Ovary (tissue), 9 donors: Measurements from ENCODE around the gene PIK3R6. TPM values are rescaled to one million over a fixed set of nuclear protein-coding genes. Genes with fewer than 3 reads are reported as not detected.

Source experiments
- DNase-seq, 5 donors: peaks; one replicate each; pipeline ENCODE4 v3.0.0-alpha.2; 2019 to 2020
- H3K27ac ChIP-seq, 2 donors: fragments of 200-600 bp; one replicate each; pipeline versions ENCODE4 v1.5.1 to v1.8.0; 2019 to 2022
- H3K27me3 ChIP-seq: fragments of 200-600 bp; one replicate; pipeline ENCODE4 v1.8.0; 2022
- H3K36me3 ChIP-seq: fragments of 200-600 bp; sonication (generic); one replicate; pipeline ENCODE4 v1.5.1; 2019
- H3K4me1 ChIP-seq: one replicate; pipeline ENCODE4 v1.8.1; 2013; ENCODE audit warnings: mild to moderate bottlenecking, moderate library complexity; ENCODE audit not compliant: insufficient read depth
- H3K4me3 ChIP-seq: fragments of 200-600 bp; sonication (generic); one replicate; pipeline ENCODE4 v1.5.1; 2017
- H3K9me3 ChIP-seq, 2 donors: fragments of 200-600 bp in 1 of 2; sonication (generic) in 1 of 2; one replicate each; pipeline versions ENCODE4 v1.5.1 to v1.8.1; 2013 to 2019; ENCODE audit warnings: mild to moderate bottlenecking in 1 of 2, moderate library complexity in 1 of 2
- EP300 ChIP-seq: sonication (generic); formaldehyde crosslinking; IDR thresholded peaks from one replicate; pipeline ENCODE4 v1.6.1; 2017; ENCODE audit warnings: antibody characterized with exemption
- POLR2A ChIP-seq: fragments of 450-650 bp; IDR thresholded peaks from one replicate; pipeline ENCODE4 v1.6.1; 2017; ENCODE audit warnings: antibody characterized with exemption, mild to moderate bottlenecking, moderate library complexity
- WGBS, 3 donors: extraction: QIAGEN DNeasy Blood & Tissue Kit in 1 of 3; methylation state at CpG; one replicate each; pipeline versions ENCODE4 v1.1.5 to v1.1.7; 2013 to 2017; 5-methylcytosine and 5-hydroxymethylcytosine counted together
- intact Hi-C, 4 donors: fragments of 100-400 bp; cut with DNase I; formaldehyde crosslinking; loops; one replicate each; pipeline versions ENCODE4 v1.11.0 to v1.15.1; 2022 to 2023
- polyA plus RNA-seq, 2 donors: library from polyadenylated mRNA; stranded (reverse); fragments of 200-250 nt in 1 of 2; fragments of 350-450 nt in 1 of 2; fragmentation: Illumina TruSeq in 1 of 2; extraction: RNeasy Lipid Tissue Mini Kit (QIAGEN cat#74804) in 1 of 2; gene quantifications; one replicate each; pipeline ENCODE4 v1.2.3, GENCODE V29; 2013 to 2014
- total RNA-seq, 7 donors: library from RNA; depleted of rRNA in 2 of 7; stranded (reverse); fragments of >200 nt in 2 of 7; fragmentation: NEBNext Ultra II Directional in 3 of 7; extraction: Animal tissue kit (Norgen Biotek cat#: 25700) in 3 of 7; gene quantifications; one replicate each; pipeline versions ENCODE4 v1.1.0 to v1.2.4, GENCODE V29; 2016 to 2023
- TF ChIP-seq, protein P1 (sequence below), 3 donors: fragments of 450-650 bp in 2 of 3; fragments of 200-600 bp in 1 of 3; IDR thresholded peaks; one replicate each; pipeline versions ENCODE4 v1.5.1 to v1.8.0; 2016 to 2022; ENCODE audit warnings: antibody characterized with exemption in 3 of 3, mild to moderate bottlenecking in 1 of 3
- donor health status: DM: no; HTN: no; CAD: no; lungs with moderate emphysema.
- donor health status: DM: no; HTN: no; CAD: no.
- donor health status: Bipolar disorder and iron deficiency.
- donor health status: DM: yes; HTN: yes; CAD: no.
- donor health status: DM: no; HTN: no; CAD: no.
- donor health status: DM: yes; HTN: yes; CAD: no.

The PIK3R6 gene
- total and polyA plus RNA-seq, 9 donors = 0.12 to 0.93 (median 0.23) TPM

DNA sequence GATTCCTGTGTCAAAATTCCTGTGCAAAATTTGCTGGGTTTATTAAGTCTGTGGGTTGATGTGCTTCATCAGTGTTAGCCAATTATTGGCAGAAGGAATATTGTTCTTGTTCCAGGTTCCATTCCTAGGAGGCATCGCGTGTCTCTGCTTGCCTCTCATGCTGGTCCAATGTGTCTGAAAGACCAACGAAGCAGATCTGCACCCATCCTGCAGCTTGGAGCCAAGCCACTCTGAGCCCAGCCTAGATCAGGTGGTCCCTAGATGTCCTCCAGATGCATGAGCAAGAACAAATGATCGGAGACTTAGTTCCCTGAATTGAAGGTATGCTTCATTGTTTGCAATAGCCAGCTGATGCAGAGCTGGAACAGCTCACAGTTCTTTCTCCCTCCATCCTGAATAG, 10.5 kb upstream of the PIK3R6 start:
- intact Hi-C loops = no loop called here
- Histone ChIP-seq H3K4me1 (no peaks in the 10 kb centered on the region), H3K27me3 (no peaks in the 10 kb centered on the region), H3K9me3 (no peaks in the 10 kb centered on the region), H3K27ac (no peak overlapping the region), H3K36me3 (no peaks in the 10 kb centered on the region), H3K4me3 (no peak overlapping the region)
- no peak for DNase-seq
- 71 to 76% (median 74%) methylated on average over 4 of the region's 4 CpGs for WGBS, 3 donors
- TF ChIP-seq, protein P1, sequence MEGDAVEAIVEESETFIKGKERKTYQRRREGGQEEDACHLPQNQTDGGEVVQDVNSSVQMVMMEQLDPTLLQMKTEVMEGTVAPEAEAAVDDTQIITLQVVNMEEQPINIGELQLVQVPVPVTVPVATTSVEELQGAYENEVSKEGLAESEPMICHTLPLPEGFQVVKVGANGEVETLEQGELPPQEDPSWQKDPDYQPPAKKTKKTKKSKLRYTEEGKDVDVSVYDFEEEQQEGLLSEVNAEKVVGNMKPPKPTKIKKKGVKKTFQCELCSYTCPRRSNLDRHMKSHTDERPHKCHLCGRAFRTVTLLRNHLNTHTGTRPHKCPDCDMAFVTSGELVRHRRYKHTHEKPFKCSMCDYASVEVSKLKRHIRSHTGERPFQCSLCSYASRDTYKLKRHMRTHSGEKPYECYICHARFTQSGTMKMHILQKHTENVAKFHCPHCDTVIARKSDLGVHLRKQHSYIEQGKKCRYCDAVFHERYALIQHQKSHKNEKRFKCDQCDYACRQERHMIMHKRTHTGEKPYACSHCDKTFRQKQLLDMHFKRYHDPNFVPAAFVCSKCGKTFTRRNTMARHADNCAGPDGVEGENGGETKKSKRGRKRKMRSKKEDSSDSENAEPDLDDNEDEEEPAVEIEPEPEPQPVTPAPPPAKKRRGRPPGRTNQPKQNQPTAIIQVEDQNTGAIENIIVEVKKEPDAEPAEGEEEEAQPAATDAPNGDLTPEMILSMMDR (IDR thresholded peaks at IDR 0.05) = no peak
- TF ChIP-seq EP300 (no peak), POLR2A (no peak)

DNA sequence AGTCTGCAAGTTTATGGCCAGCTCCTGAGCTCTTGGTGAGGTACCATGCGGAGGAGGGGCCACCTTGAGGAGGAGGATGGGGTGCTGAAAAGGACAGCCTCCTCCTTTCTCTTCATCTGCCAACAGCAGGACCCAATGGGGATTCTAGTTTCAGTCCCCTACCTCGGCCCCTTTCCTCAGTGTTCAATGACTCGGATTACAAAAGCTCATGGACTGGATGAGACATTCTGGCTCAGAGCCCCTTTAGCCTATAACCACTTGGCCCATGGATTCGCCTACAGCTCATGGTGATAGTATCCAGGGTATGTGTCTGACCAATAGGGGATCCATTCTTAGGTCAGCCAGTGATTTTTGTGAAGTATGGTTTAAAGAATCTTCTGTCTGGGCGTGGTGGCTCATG, 8.5 kb upstream of the PIK3R6 start:
- TF ChIP-seq POLR2A (no peak), EP300 (no peak)
- TF ChIP-seq, protein P1 (IDR thresholded peaks at IDR 0.05) = no peak
- no peak overlapping the region for H3K4me3 ChIP-seq
- no peak overlapping the region for H3K27ac ChIP-seq
- no peak for DNase-seq
- no peaks in the 10 kb centered on the region for H3K36me3 ChIP-seq
- H3K9me3 ChIP-seq = no peaks in the 10 kb centered on the region
- WGBS, 3 donors = 73 to 82% (median 74%) methylated on average over 5 of the region's 5 CpGs
- intact Hi-C loops = no loop called here
- no peaks in the 10 kb centered on the region for H3K27me3 ChIP-seq
- H3K4me1 ChIP-seq = no peaks in the 10 kb centered on the region

DNA sequence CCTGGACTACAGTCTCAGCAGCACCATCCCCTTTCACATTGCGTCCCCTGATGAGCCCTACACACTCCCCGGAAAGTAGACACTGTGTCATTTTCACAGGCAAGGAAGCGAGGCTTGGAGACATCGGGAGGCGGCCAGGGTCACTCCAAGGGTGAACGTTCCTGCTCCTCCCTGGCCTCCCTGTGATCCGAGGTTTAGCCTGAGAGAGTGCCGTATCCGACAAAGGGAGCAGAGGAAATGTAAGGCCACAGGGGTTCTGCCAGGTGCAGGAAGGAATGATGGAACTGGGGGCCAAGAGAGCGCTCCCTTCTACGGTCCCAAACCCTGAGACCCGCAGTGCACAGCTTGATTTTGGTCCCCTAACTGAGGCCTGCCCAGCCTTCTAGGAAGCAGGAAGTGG, 8.0 kb upstream of the PIK3R6 start:
- H3K4me1 ChIP-seq = no peaks in the 10 kb centered on the region
- H3K36me3 ChIP-seq = no peaks in the 10 kb centered on the region
- DNase-seq = no peak
- intact Hi-C loops = no loop called here
- H3K4me3 ChIP-seq = no peak overlapping the region
- no peaks in the 10 kb centered on the region for H3K9me3 ChIP-seq
- no peak overlapping the region for H3K27ac ChIP-seq
- WGBS, 3 donors = 64 to 76% (median 68%) methylated on average over 12 of the region's 12 CpGs
- no peak for TF ChIP-seq EP300
- TF ChIP-seq POLR2A = no peak
- TF ChIP-seq, protein P1 (IDR thresholded peaks at IDR 0.05) = no peak
- H3K27me3 ChIP-seq = no peaks in the 10 kb centered on the region

DNA sequence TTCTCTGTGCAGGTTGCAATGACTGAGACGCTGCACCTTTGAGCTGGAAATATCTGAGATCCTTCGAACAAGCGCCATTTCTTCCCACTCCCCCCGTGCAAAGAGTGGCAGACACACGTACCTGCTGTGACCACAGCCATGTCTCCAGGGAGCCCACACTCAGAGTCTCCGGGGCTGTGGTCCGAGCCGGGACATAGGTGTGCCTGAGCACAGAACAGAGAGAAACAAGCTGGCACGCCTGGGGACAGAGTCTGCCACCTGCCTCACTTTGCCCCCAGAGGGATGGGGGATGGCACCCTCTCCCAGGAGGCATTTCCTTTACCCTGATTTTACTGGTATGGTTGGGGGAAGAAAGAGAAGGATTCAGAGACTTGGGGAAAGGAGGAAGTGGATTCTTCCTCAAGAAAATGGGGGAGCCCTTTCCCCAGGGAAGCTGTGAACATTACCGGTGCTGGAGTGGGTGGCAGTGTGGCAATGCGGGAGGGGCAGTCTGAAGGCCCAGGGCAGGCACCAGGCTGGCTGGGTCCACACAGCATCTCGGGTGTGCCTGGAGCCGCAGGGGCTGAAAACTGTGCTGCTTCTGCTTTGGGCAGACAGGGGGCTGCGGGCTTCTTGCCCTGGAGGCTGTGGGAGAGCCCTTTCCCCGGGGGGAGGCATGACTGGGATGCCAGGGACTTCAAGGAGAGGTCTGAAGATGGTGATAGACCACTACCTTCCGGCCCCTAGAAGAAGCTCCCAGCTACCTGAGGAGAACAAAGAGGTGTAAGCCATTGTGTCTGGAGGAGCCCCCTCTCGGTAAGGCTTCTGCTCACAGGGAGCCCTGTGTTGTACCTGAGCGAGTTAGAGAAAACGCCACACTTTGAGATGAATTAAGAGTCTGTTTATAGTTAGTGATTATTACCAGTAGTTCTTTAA, 6.6 kb upstream of the PIK3R6 start:
- 47 to 62% (median 57%) methylated on average over 19 of the region's 19 CpGs for whole genome bisulfite sequencing, 3 donors
- H3K9me3 ChIP-seq = no peaks in the 10 kb centered on the region
- intact Hi-C loops = no loop called here
- H3K27ac ChIP-seq = no peak overlapping the region
- no peaks in the 10 kb centered on the region for H3K36me3 ChIP-seq
- H3K4me1 ChIP-seq = no peaks in the 10 kb centered on the region
- no peak for DNase-seq
- TF ChIP-seq, protein P1 (IDR thresholded peaks at IDR 0.05) = no peak
- TF ChIP-seq POLR2A (no peak), EP300 (no peak)
- H3K4me3 ChIP-seq = no peak overlapping the region
- no peaks in the 10 kb centered on the region for H3K27me3 ChIP-seq
